T-helper 2 cell treated with Interferon-gamma antibody and Interleukin-4, amounts not matched to agents 100 ng/mL and 5 ng/mL, for 36 hours (primary cell): Measurements from ENCODE around the gene ARID3A. TPM values are rescaled to one million over a fixed set of nuclear protein-coding genes. Genes with fewer than 3 reads are reported as not detected.
"Not testable (repeated sequence)": the region's sequence is repeated elsewhere in the genome, so short reads cannot be mapped to it uniquely, and the experiment has no call there.

Experiments
- intact Hi-C: fragments of 100-400 bp; cut with micrococcal nuclease; formaldehyde crosslinking; loops from one replicate; pipeline ENCODE4 v1.15.1; 2023
- total RNA-seq: library from RNA; stranded (reverse); gene quantifications from 2 replicates; pipeline ENCODE4 v1.2.3, GENCODE V29; 2022

ARID3A gene
- total RNA-seq, 1 donor from 2014 or later = 26.8 TPM

GRCh38 chr19:944171-944567, 18.3 kb downstream of the ARID3A start:
- intact Hi-C loops = no loop called here

GRCh38 chr19:944663-945241, 18.9 kb downstream of the ARID3A start:
- intact Hi-C loops = no loop called here

GRCh38 chr19:945401-946252, 19.8 kb downstream of the ARID3A start:
- intact Hi-C loops = no loop called here

- intact Hi-C loops = no loop called here
These were observed 21.4 kb downstream of the ARID3A start for GRCh38 chr19:947090-947706.

- intact Hi-C loops = no loop called here
These were observed 22.1 kb downstream of the ARID3A start for GRCh38 chr19:947707-948539.

- intact Hi-C loops = no loop called here
These were observed 23.1 kb downstream of the ARID3A start for GRCh38 chr19:948842-949496.

GRCh38 chr19:950352-951066, 24.7 kb downstream of the ARID3A start:
- intact Hi-C loops = no loop called here

- intact Hi-C loops = no loop called here
These were observed 26.3 kb downstream of the ARID3A start for GRCh38 chr19:952049-952679.

- intact Hi-C loops = no loop called here
These were observed 27.0 kb downstream of the ARID3A start for GRCh38 chr19:952680-953444.

- intact Hi-C loops = no loop called here
These were observed 27.8 kb downstream of the ARID3A start for GRCh38 chr19:953445-954271.

GRCh38 chr19:954272-954671, 28.4 kb downstream of the ARID3A start:
- intact Hi-C loops = no loop called here

GRCh38 chr19:954672-955494, 29.0 kb downstream of the ARID3A start:
- intact Hi-C loops = no loop called here

GRCh38 chr19:955803-956765, 30.2 kb downstream of the ARID3A start:
- intact Hi-C loops = no loop called here

- intact Hi-C loops = no loop called here
These were observed 31.1 kb downstream of the ARID3A start for GRCh38 chr19:956766-957440.

GRCh38 chr19:957578-957977, 31.7 kb downstream of the ARID3A start:
- intact Hi-C loops = not testable (repeated sequence)
